Activated B cell treated with CpG ODN at 0.5 μM for 24 hours (primary cell): ENCODE measurements around the gene PPP1R7. TPM values are rescaled to one million over a fixed set of nuclear protein-coding genes. Genes with fewer than 3 reads are reported as not detected.
A peak's percentile ranks its signal among the peaks of the same experiment; 100 is the strongest.

Source experiments
- ATAC-seq: fragments of 200-7000 bp; cut with Tn5 transposase; one replicate; pipeline ENCODE4 v1.10.0; 2021; ENCODE audit warnings: low read depth, mild to moderate bottlenecking, moderate library complexity
- CTCF ChIA-PET: fragments of 350-600 bp; sonication (Branson Sonifier 250); formaldehyde crosslinking; loops from one replicate; lab custom pipeline; 2021; ENCODE audit warnings: antibody characterized with exemption; lab: Charles Lee
- POLR2A ChIA-PET: fragments of 350-600 bp; sonication (Branson Sonifier 250); formaldehyde crosslinking; loops from one replicate; lab custom pipeline; 2021; ENCODE audit warnings: antibody characterized with exemption; lab: Charles Lee
- DNase-seq: peaks from one replicate; pipeline ENCODE4 v3.0.0; 2022
- H3K27ac Mint-ChIP-seq: one replicate; pipeline ENCODE4 v1.8.0; 2020; ENCODE audit warnings: mixed read lengths
- H3K27me3 Mint-ChIP-seq: one replicate; pipeline ENCODE4 v1.8.0; 2021; ENCODE audit warnings: mixed read lengths
- H3K36me3 Mint-ChIP-seq: one replicate; pipeline ENCODE4 v1.8.0; 2021; ENCODE audit warnings: low read depth, mixed read lengths
- H3K4me1 Mint-ChIP-seq: one replicate; pipeline ENCODE4 v1.8.0; 2021; ENCODE audit warnings: mixed read lengths
- H3K4me3 Mint-ChIP-seq: one replicate; pipeline ENCODE4 v1.8.0; 2020; ENCODE audit warnings: mild to moderate bottlenecking, mixed read lengths
- H3K9me3 Mint-ChIP-seq: one replicate; pipeline ENCODE4 v1.8.0; 2020; ENCODE audit warnings: mixed read lengths
- CTCF ChIP-seq: fragments of 200-600 bp; IDR thresholded peaks from one replicate; pipeline ENCODE4 v1.8.0; 2022; ENCODE audit warnings: antibody characterized with exemption, mild to moderate bottlenecking
- intact Hi-C: fragments of 100-400 bp; cut with micrococcal nuclease; formaldehyde crosslinking; loops from one replicate; pipeline ENCODE4 v1.15.1; 2024
- total RNA-seq: library from RNA; stranded (reverse); gene quantifications from 2 replicates; pipeline ENCODE4 v1.2.3, GENCODE V29; 2022

The PPP1R7 gene
- total RNA-seq, 1 donor from 2014 or later, result 72.0 TPM

GRCh38 chr2:241110089-241110606 is 40.1 kb upstream of the PPP1R7 start:
- intact Hi-C loops, result loop anchor here (1.0 kb wide), 4 partner anchors 8 to 69 kb away; partner anchors contain the start of genes MTERF4 and PPP1R7
- H3K9me3 Mint-ChIP-seq, result no peaks in the 10 kb centered on the region
- peaks cover 40% of the 10 kb centered on the region for H3K36me3 Mint-ChIP-seq
- no peaks in the 10 kb centered on the region for H3K27me3 Mint-ChIP-seq
- ChIA-PET CTCF (interaction anchor here (1.5 to 2.0 kb wide), 3 partner anchors 32 to 127 kb away, joined by 4 to 12 read pairs (median 9); partner anchors contain the start of gene PPP1R7), POLR2A (interaction anchor here (0.7 to 6.9 kb wide), 20 partner anchors 9 to 545 kb away, joined by 3 to 142 read pairs (median 4); partner anchors contain the start of genes HDLBP, MTERF4, PASK and PPP1R7)
- no peak for DNase-seq
- peak overlapping the region; percentile 94 for H3K27ac Mint-ChIP-seq
- no peak for ATAC-seq
- peaks cover 53% of the 10 kb centered on the region for H3K4me1 Mint-ChIP-seq
- TF ChIP-seq CTCF, result no peak
- H3K4me3 Mint-ChIP-seq, result peak overlapping the region; percentile 61

GRCh38 chr2:241110607-241111439 is 39.4 kb upstream of the PPP1R7 start:
- Mint-ChIP-seq H3K36me3 (peaks cover 46% of the 10 kb centered on the region), H3K4me1 (peaks cover 53% of the 10 kb centered on the region), H3K27me3 (no peaks in the 10 kb centered on the region), H3K4me3 (peak overlapping the region; percentile 70), H3K27ac (peak overlapping the region; percentile 94), H3K9me3 (no peaks in the 10 kb centered on the region)
- intact Hi-C loops, result loop anchor here (1.0 kb wide), 4 partner anchors 9 to 70 kb away; partner anchors contain the start of genes MTERF4 and PPP1R7
- CTCF ChIA-PET, result interaction anchor here (1.5 to 2.0 kb wide), 3 partner anchors 33 to 128 kb away, joined by 4 to 12 read pairs (median 9); partner anchors contain the start of gene PPP1R7
- no peak for TF ChIP-seq CTCF
- DNase-seq (peak; percentile 46), ATAC-seq (peak; percentile 80)
- POLR2A ChIA-PET, result interaction anchor here (0.7 to 6.9 kb wide), 20 partner anchors 9 to 545 kb away, joined by 3 to 142 read pairs (median 4); partner anchors contain the start of genes HDLBP, MTERF4, PASK and PPP1R7

DNA sequence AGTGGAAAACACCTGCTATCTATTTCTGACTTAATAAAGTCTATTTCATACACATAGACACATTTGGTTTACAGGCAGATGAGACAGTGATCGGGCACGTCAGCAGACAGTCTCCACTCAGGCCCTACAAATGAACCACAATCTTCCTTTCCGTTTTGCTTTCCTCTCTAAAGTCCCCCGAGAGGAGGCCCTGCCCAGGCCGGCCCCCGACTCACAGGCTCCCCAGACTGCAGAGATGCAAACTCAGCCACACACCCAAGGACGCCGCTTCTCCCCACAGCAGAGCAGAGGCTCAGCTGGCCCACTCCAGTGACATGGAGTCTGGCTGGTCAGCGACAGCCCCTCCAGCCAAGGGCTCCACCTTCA is 38.8 kb upstream of the PPP1R7 start:
- H3K4me3 Mint-ChIP-seq, result peak overlapping the region; percentile 70
- no peaks in the 10 kb centered on the region for H3K9me3 Mint-ChIP-seq
- no peak for DNase-seq
- no peaks in the 10 kb centered on the region for H3K27me3 Mint-ChIP-seq
- intact Hi-C loops, result no loop called here
- ATAC-seq, result peak; percentile 53
- peaks cover 53% of the 10 kb centered on the region for H3K4me1 Mint-ChIP-seq
- ChIA-PET CTCF (interaction anchor here (2.0 kb wide), 1 partner anchor 33 kb away, joined by 12 read pairs; no protein-coding TSS in a partner anchor), POLR2A (interaction anchor here (1.1 to 6.9 kb wide), 12 partner anchors 10 to 205 kb away, joined by 3 to 142 read pairs (median 6); partner anchors contain the start of genes HDLBP, MTERF4, PASK and PPP1R7)
- peaks cover 49% of the 10 kb centered on the region for H3K36me3 Mint-ChIP-seq
- peak overlapping the region; percentile 94 for H3K27ac Mint-ChIP-seq
- TF ChIP-seq CTCF, result no peak

GRCh38 chr2:241112046-241112445 is 38.2 kb upstream of the PPP1R7 start:
- intact Hi-C loops, result no loop called here

More at GRCh38 chr2:241112046-241112445, 38.2 kb upstream of the PPP1R7 start:
- peaks cover 53% of the 10 kb centered on the region for H3K4me1 Mint-ChIP-seq
- no peaks in the 10 kb centered on the region for H3K9me3 Mint-ChIP-seq
- H3K27ac Mint-ChIP-seq, result peak overlapping the region; percentile 94
- no peak for ATAC-seq
- POLR2A ChIA-PET, result interaction anchor here (0.6 to 6.9 kb wide), 4 partner anchors 10 to 486 kb away, joined by 4 to 142 read pairs (median 95); partner anchors contain the start of genes MTERF4, PASK and PPP1R7
- H3K4me3 Mint-ChIP-seq, result peak overlapping the region; percentile 48
- H3K27me3 Mint-ChIP-seq, result no peaks in the 10 kb centered on the region
- no peak for DNase-seq
- no peak for TF ChIP-seq CTCF
- H3K36me3 Mint-ChIP-seq, result peaks cover 49% of the 10 kb centered on the region
- CTCF ChIA-PET, result interaction anchor here (1.4 kb wide), 1 partner anchor 37 kb away, joined by 4 read pairs; the partner anchor contains the start of gene PASK
